Measurements from ENCODE around the gene RGPD6. TPM values are rescaled to one million over a fixed set of nuclear protein-coding genes. Genes with fewer than 3 reads are reported as not detected.
A peak's percentile ranks its signal among the peaks of the same experiment; 100 is the strongest.
"Not testable (repeated sequence)": the region's sequence is repeated elsewhere in the genome, so short reads cannot be mapped to it uniquely, and the experiment has no call there.

The RGPD6 gene
- 9.3 to 30.0 TPM (median 14.1 TPM) in 3 replicates for total RNA-seq
- long read RNA-seq, partial matches to known transcripts, result 2 of 2 reads
- long read RNA-seq, other reads (novel, unspliced or antisense), result 0 of 2 reads

DNA sequence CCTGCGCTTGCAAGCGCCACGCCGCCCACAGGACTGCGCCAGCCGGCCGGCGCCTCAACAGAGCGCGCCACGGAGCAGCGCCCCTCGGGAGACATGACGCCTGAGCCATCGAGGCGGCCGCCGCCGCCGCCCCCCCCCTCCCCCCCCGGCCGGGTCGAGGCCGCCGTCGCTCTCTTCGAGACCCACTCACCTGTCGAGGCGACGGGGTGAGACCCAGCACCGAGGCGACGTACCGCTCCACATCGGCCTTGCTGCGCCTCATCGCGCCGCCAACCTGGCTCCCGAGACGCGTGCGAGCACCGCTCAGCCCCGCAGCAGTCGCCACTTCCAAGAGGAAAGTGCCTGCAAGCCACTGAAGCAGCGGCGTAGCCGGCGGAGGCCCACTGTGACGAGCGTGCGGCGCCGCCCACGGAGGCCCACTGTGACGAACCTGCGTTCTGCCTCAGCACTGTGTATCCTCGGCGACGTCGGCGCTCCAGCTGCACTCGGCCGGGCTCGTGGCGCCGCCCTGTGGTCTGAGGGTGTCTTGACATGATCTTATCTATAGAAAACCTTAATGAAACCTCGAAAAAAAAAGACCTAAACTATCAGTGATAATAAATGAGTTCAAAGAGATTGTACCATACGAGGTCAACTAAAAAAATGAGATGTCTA, at the start of gene RGPD6:
Gene RGPD6, minus strand, starts transcription at position 460 of the 654 bp plus-strand sequence. Its CDS starts 198 bp downstream, at position 262.
- H3K27me3 Mint-ChIP-seq (ENCODE audit: low read depth); H3K4me1 Mint-ChIP-seq (ENCODE audit: low read depth); H3K9me3 Mint-ChIP-seq (ENCODE audit: low read depth); H3K36me3 Mint-ChIP-seq (ENCODE audit: low read depth); H3K27ac Mint-ChIP-seq (ENCODE audit: unreplicated experiment); H3K4me3 Mint-ChIP-seq (ENCODE audit: unreplicated experiment); DNase-seq (ENCODE audit: low spot score): not testable (repeated sequence)

DNA sequence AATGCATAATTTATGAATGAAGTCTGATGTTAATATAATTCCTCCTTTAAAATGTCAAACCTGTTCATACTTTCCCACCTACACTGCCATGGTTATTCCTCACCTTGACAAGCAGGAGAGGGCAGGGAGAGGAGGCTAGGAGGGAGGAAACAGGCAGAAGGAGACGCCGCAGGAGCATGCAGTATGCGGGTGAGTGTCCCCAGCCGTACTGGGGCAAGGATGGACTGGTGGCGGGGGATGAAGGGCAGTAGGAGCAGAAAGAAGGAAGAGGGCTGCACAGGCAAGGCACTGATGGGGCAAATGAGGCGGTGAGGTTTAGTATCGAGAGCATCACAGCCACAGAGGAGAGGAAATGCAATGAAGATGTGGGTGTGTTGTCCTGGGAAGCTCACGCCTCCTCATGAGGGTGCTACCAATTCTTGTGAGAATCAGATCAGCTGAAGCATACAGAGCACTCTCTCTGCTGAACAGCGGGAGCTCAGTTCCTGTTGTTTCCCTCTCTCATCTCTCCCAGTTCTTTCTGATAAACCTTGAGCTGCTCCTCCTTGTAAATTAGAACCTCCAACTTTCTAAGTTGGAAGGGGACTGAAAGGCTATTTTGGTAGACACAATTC, 42.4 kb upstream of the RGPD6 start:
- not testable (repeated sequence) for H3K4me1 Mint-ChIP-seq (ENCODE audit: low read depth); H3K9me3 Mint-ChIP-seq (ENCODE audit: low read depth); H3K27me3 Mint-ChIP-seq (ENCODE audit: low read depth); H3K36me3 Mint-ChIP-seq (ENCODE audit: low read depth); H3K4me3 Mint-ChIP-seq (ENCODE audit: unreplicated experiment); DNase-seq (ENCODE audit: low spot score); H3K27ac Mint-ChIP-seq (ENCODE audit: unreplicated experiment)

DNA sequence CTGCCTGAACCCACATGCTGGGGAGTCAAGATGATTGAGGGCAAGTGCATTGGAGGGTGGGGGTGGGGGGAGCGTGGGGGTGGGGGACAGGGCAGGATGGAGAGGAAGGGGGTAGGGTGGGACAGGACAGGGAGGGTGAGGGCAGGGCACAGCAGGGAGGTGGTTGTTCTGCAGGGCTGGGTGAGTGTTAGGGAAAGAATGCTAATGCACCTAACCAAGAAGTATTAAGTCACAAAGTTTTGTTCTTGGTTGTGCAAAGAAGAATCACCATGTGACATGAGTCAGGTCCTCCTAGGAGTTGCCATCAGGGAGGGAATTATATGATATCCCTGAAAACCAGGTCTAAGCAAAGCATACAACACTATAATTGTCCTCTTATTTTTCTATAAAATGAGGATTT, 36.9 kb upstream of the RGPD6 start:
- not testable (repeated sequence) for DNase-seq (ENCODE audit: low spot score); H3K9me3 Mint-ChIP-seq (ENCODE audit: low read depth); H3K4me3 Mint-ChIP-seq (ENCODE audit: unreplicated experiment); H3K27me3 Mint-ChIP-seq (ENCODE audit: low read depth); H3K4me1 Mint-ChIP-seq (ENCODE audit: low read depth); H3K36me3 Mint-ChIP-seq (ENCODE audit: low read depth); H3K27ac Mint-ChIP-seq (ENCODE audit: unreplicated experiment)

DNA sequence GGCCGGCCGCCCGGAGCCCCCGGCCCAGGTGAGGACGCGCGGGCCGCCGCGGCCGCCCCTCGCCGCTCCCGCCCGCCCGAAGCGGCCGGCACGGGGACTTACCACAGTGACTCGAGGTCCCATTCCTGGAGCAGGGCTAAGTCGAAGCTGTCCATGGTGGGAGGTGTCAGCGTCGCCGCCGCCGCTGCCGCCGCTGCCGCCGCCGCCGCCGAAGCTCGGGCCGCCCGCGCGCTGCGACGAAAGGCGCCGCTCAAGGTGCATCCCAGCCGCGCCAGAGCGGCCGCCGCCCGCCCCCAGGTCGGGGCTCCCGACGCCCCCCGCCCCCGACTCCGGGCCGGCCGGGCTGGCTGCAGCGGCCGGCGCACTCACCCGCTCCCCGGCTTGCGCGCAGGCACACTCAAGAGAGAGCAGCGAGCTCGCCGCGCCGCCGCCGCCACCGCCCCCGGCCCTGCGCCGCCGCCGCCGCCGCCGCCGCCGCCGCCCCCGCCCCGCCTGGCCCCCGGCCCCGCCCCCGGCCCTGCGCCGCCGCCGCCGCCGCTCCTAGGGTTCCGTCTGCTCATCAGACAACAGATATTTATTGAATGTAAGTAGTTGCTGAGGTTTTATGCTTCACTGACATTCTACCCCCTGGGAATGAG, 33.7 kb upstream of the RGPD6 start:
- not testable (repeated sequence) for H3K4me1 Mint-ChIP-seq (ENCODE audit: low read depth); H3K9me3 Mint-ChIP-seq (ENCODE audit: low read depth); H3K27ac Mint-ChIP-seq (ENCODE audit: unreplicated experiment); DNase-seq (ENCODE audit: low spot score); H3K27me3 Mint-ChIP-seq (ENCODE audit: low read depth); H3K36me3 Mint-ChIP-seq (ENCODE audit: low read depth)
- H3K4me3 Mint-ChIP-seq (ENCODE audit: unreplicated experiment), result peak overlapping the region; percentile 12

GRCh38 chr2:110609843-110610612, 33.0 kb upstream of the RGPD6 start:
- H3K27me3 Mint-ChIP-seq (ENCODE audit: low read depth); DNase-seq (ENCODE audit: low spot score); H3K27ac Mint-ChIP-seq (ENCODE audit: unreplicated experiment); H3K36me3 Mint-ChIP-seq (ENCODE audit: low read depth); H3K4me1 Mint-ChIP-seq (ENCODE audit: low read depth); H3K4me3 Mint-ChIP-seq (ENCODE audit: unreplicated experiment); H3K9me3 Mint-ChIP-seq (ENCODE audit: low read depth): not testable (repeated sequence)

DNA sequence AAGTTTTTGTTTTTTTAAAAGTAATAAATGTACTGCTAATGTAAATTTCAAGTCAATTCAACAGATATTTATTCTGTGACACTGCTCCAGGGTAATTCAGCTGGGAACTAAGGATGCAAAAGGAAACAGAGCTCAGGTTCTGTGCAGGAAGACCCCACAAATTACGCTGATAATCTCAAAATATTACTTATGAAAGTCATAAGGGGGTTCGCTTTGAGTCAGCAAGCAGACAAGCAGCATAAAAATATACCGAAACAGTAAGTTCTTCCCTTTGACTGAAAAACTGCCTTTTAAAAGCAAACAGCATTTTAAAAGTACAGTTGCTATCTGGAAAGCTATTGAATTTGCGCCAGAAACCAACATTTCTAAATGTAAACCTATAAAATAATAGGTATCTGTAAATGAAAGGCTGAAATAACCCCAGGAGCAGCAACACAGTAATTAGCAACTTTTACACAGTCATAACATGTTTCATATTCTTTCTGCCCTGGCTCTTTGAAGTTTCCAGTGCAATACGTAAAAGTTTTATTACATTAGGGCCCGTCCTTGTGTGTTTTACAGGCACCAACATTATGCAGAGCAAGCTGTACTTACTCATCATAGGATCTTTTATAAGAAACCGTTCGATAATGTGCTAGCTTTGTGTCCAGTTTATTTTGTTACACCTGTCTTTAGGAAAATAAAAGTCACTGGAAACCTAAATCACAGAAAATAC, 31.9 kb upstream of the RGPD6 start:
- H3K36me3 Mint-ChIP-seq (ENCODE audit: low read depth); H3K27ac Mint-ChIP-seq (ENCODE audit: unreplicated experiment); H3K27me3 Mint-ChIP-seq (ENCODE audit: low read depth); H3K4me3 Mint-ChIP-seq (ENCODE audit: unreplicated experiment); H3K4me1 Mint-ChIP-seq (ENCODE audit: low read depth); DNase-seq (ENCODE audit: low spot score); H3K9me3 Mint-ChIP-seq (ENCODE audit: low read depth): not testable (repeated sequence)

DNA sequence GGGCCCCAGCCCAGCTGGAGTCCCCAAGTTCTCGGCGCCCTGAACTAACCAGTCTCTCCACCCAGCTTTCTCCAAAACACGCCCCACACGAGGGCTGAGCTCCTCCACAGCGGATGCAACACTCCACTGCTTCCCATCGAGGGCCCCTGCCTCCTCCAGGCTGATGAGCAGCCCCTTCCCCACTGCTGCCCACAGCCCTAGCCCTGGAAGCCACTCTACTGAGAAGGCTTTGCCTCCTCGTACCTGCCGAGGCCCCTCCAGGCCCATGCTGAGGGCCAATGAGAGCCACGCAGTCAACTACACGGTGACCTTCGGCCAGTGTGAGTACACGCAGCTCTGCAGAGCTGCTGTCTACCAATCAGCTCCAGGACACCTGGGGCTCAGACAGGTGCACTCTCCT, 28.0 kb upstream of the RGPD6 start:
- not testable (repeated sequence) for H3K27me3 Mint-ChIP-seq (ENCODE audit: low read depth); H3K27ac Mint-ChIP-seq (ENCODE audit: unreplicated experiment); H3K4me3 Mint-ChIP-seq (ENCODE audit: unreplicated experiment); H3K4me1 Mint-ChIP-seq (ENCODE audit: low read depth); H3K9me3 Mint-ChIP-seq (ENCODE audit: low read depth); H3K36me3 Mint-ChIP-seq (ENCODE audit: low read depth)
- DNase-seq (ENCODE audit: low spot score), result peak; percentile 89

DNA sequence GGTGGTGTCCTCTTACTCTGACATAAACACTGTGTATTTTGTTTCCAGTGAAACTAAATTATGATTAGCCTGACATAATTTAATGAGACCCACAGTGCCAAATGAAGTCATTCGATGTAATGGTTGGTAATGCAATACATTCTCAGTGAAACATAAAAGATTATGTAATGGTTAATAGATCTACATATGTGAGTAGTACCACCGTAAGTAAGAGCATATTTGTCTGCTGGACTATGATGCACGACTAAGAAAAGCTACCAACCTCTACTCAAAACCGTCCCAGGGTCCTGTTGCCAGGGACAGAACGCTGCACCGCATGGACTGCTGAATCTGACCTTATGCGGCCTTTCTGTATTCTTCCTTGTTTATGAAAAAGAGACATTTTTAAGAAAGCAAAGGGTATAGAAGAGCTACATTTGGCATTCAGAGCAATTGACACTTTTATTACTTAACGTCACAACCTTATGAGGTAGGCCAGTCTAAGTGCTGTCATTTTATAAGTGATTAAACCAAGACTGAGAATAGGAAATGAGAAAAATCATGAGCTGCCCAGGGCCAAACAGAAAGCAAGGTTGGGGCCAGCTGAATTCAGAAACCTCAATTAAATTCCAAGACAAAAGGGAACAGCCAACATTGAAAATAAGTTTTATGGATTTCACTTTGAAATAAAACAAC, 27.0 kb upstream of the RGPD6 start:
- H3K27me3 Mint-ChIP-seq (ENCODE audit: low read depth); H3K36me3 Mint-ChIP-seq (ENCODE audit: low read depth); H3K9me3 Mint-ChIP-seq (ENCODE audit: low read depth); DNase-seq (ENCODE audit: low spot score); H3K4me3 Mint-ChIP-seq (ENCODE audit: unreplicated experiment); H3K4me1 Mint-ChIP-seq (ENCODE audit: low read depth); H3K27ac Mint-ChIP-seq (ENCODE audit: unreplicated experiment): not testable (repeated sequence)

- H3K36me3 Mint-ChIP-seq (ENCODE audit: low read depth); DNase-seq (ENCODE audit: low spot score); H3K9me3 Mint-ChIP-seq (ENCODE audit: low read depth); H3K27ac Mint-ChIP-seq (ENCODE audit: unreplicated experiment); H3K4me1 Mint-ChIP-seq (ENCODE audit: low read depth); H3K27me3 Mint-ChIP-seq (ENCODE audit: low read depth); H3K4me3 Mint-ChIP-seq (ENCODE audit: unreplicated experiment): not testable (repeated sequence)
Observed at GRCh38 chr2:110602139-110602538, 25.1 kb upstream of the RGPD6 start.

DNA sequence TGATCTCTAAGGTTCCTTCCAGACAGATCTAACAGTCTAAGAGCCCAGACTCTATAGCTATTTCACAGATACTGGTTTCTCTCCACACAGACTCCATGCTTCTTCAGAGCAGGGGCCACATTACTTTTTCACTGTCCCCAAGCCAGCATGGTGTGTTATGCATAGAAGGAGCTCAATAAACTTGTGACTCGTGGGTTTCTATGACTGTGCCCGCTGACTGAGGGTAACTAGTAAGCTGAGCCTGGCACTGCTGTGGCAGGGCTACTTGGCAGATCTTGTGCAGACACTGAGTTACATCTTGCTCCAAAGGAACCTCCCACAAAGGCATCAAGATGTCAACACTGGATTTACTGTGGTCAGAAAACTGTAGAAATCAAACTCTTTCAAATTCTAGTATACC, 15.0 kb upstream of the RGPD6 start:
- H3K4me3 Mint-ChIP-seq (ENCODE audit: unreplicated experiment); H3K27ac Mint-ChIP-seq (ENCODE audit: unreplicated experiment); H3K4me1 Mint-ChIP-seq (ENCODE audit: low read depth); H3K27me3 Mint-ChIP-seq (ENCODE audit: low read depth); H3K36me3 Mint-ChIP-seq (ENCODE audit: low read depth); H3K9me3 Mint-ChIP-seq (ENCODE audit: low read depth); DNase-seq (ENCODE audit: low spot score): not testable (repeated sequence)

DNA sequence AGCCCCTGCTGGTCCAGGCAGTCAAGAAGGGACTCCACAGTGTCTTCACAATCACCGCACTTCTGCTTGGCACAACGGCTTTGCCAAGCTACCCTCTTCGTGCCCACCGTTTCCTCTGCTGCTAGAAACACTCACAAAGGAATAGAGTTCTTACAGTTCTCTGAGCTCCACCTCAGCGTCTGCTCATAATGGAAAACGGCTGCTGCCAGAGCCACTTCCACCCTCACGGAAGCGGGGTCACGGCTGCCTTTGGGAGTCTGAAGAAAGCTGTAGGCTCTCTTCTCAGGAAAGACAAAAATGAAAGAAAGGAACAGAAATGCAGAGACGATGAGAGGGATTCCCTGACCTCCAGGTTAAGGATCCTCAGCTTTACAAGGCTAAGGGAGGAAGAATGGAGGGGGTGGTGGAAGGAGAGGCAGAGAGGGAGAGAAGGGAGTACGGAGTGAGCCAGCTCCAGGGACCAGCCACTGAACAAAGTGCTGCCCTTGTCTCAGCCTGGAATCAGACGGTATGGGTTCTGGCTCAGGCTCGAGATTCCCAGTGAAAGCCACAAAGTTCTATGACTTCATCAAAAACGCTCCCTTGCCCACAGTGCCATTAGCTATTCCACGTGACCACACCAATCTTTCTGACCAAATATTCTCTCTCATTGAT, 12.8 kb upstream of the RGPD6 start:
- not testable (repeated sequence) for H3K4me3 Mint-ChIP-seq (ENCODE audit: unreplicated experiment); DNase-seq (ENCODE audit: low spot score); H3K9me3 Mint-ChIP-seq (ENCODE audit: low read depth); H3K36me3 Mint-ChIP-seq (ENCODE audit: low read depth); H3K4me1 Mint-ChIP-seq (ENCODE audit: low read depth); H3K27me3 Mint-ChIP-seq (ENCODE audit: low read depth); H3K27ac Mint-ChIP-seq (ENCODE audit: unreplicated experiment)
